Gastroesophageal sphincter (tissue), 3 donors: Measurements from ENCODE around the gene ARPC1B.

ENCODE experiments used
- CTCF ChIP-seq, 4 experiments: fragments of 200-600 bp in 2 of 4; fragments of 450-650 bp in 2 of 4; sonication (generic) in 1 of 4; IDR thresholded peaks; one replicate each; pipeline ENCODE4 v1.5.1; 2017 to 2019; ENCODE audit warnings: antibody characterized with exemption in 4 of 4, mild to moderate bottlenecking in 2 of 4, moderate library complexity in 2 of 4
- EP300 ChIP-seq: sonication (generic); formaldehyde crosslinking; IDR thresholded peaks from one replicate; pipeline ENCODE4 v1.6.1; 2017; ENCODE audit warnings: antibody characterized with exemption, mild to moderate bottlenecking
- POLR2A ChIP-seq, 2 donors: fragments of 450-650 bp; IDR thresholded peaks; one replicate each; pipeline ENCODE4 v1.6.1; 2017; ENCODE audit warnings: antibody characterized with exemption in 2 of 2, mild to moderate bottlenecking in 2 of 2, moderate library complexity in 1 of 2
- POLR2AphosphoS5 ChIP-seq: sonication (generic); formaldehyde crosslinking; IDR thresholded peaks from one replicate; pipeline ENCODE4 v1.6.1; 2017; ENCODE audit warnings: antibody characterized with exemption

- TF ChIP-seq CTCF (IDR thresholded peaks at IDR 0.05) (no peak), POLR2A (IDR thresholded peaks at IDR 0.05) (no peak), POLR2AphosphoS5 (no peak), EP300 (no peak)
Observed at GRCh38 chr7:99419323-99420021, 44.9 kb downstream of the ARPC1B start.
